Measurements from ENCODE around the gene SUCO.

DNA sequence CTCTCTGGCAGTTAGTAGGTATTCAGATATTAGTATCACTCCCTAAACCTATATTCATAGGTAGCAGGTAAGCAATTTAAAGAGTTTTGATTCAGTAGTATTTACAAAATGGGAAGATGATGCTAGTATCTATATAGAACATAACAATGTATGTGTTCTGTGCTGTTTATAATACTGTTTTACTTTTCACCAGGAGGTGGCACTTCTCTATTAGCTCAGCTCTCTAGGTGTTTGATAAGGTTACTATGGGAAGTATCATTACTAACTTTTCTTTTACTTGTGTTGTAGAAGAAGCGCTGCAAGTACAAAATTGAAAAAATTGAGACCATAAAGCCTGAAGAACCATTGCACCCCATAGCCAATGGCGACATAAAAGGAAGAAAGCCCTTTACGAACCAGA is 76.6 kb downstream of the SUCO start:
- TF ChIP-seq EZH2 (IDR thresholded peaks at IDR 0.05; ENCODE audit: borderline replicate concordance): no peak
- TF ChIP-seq, protein P1, sequence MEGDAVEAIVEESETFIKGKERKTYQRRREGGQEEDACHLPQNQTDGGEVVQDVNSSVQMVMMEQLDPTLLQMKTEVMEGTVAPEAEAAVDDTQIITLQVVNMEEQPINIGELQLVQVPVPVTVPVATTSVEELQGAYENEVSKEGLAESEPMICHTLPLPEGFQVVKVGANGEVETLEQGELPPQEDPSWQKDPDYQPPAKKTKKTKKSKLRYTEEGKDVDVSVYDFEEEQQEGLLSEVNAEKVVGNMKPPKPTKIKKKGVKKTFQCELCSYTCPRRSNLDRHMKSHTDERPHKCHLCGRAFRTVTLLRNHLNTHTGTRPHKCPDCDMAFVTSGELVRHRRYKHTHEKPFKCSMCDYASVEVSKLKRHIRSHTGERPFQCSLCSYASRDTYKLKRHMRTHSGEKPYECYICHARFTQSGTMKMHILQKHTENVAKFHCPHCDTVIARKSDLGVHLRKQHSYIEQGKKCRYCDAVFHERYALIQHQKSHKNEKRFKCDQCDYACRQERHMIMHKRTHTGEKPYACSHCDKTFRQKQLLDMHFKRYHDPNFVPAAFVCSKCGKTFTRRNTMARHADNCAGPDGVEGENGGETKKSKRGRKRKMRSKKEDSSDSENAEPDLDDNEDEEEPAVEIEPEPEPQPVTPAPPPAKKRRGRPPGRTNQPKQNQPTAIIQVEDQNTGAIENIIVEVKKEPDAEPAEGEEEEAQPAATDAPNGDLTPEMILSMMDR (IDR thresholded peaks at IDR 0.05; ENCODE audit: poor library complexity): peak; percentile 39
